HL-60/S4 (cell line): Measurements from ENCODE around the gene CMIP.

Experiments
- in situ Hi-C: fragments of 300-500 bp; cut with MboI; formaldehyde crosslinking; loops from 2 replicates; pipeline ENCODE4 v1.14.3; 2022; ENCODE audit warnings: low sequenced_read_pairs

CMIP gene

GRCh38 chr16:81755915-81756614, 311.5 kb downstream of the CMIP start:
- in situ Hi-C loops = no loop called here

- in situ Hi-C loops = no loop called here
Measured at GRCh38 chr16:81756615-81757356, 312.2 kb downstream of the CMIP start.

GRCh38 chr16:81758376-81758775, 313.8 kb downstream of the CMIP start:
- in situ Hi-C loops = no loop called here
